ENCODE data around the gene DLGAP1. TPM values are rescaled to one million over a fixed set of nuclear protein-coding genes. Genes with fewer than 3 reads are reported as not detected.

The DLGAP1 gene
- total and polyA plus RNA-seq, 2 experiments from 2014 or later, result 17.0 to 48.5 TPM

DNA sequence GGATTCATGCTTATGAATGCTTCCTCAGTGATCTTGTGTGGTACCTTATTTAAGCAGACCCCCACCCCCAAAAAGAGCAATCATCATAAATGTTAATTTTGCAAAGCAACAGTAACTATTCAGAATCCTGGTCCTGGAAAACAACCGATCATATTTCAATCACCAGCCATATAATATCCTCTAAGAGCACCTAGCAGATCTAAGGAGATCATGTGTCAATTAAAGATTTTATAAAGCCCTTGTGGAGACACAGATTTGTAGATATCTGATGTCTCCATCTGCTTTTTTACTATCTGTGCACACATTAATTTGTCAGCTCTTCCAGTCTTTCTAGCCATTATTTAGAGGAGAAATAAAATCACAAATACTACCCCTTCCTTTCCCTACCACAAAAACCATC lies 581.4 kb downstream of the DLGAP1 start:
- H3K36me3 ChIP-seq (ENCODE audit: insufficient read depth), result no peaks in the 10 kb centered on the region
- H3K4me3 ChIP-seq, result no peak overlapping the region
- Mint-ChIP-seq H3K27ac (peak overlapping the region; percentile 30), H3K36me3 (ENCODE audit: low read depth) (peaks cover 4% of the 10 kb centered on the region; the same call in 1 of the 3 replicates), H3K4me1 (peaks cover 26% of the 10 kb centered on the region), H3K4me3 (peak overlapping the region; percentile 39), H3K27me3 (ENCODE audit: insufficient read depth, low read depth, poor library complexity) (no peaks in the 10 kb centered on the region), H3K9me3 (no peaks in the 10 kb centered on the region)
- no peak overlapping the region for H3K27ac ChIP-seq (ENCODE audit: low read depth)
- TF ChIP-seq ZNF331 (CRISPR knock-in tag; IDR thresholded peaks at IDR 0.05; ENCODE audit: low read depth) (no peak), EZH2phosphoT487 (IDR thresholded peaks at IDR 0.05; ENCODE audit: unreplicated experiment) (no peak), POLR2AphosphoS5 (IDR thresholded peaks at IDR 0.05; ENCODE audit: low read depth) (no peak), EZH2 (IDR thresholded peaks at IDR 0.05; ENCODE audit: low read depth, unreplicated experiment) (no peak), NANOG (IDR thresholded peaks at IDR 0.05; ENCODE audit: borderline replicate concordance) (no peak), STAT1 (IDR thresholded peaks at IDR 0.05; ENCODE audit: unreplicated experiment) (no peak), CREB1 (CRISPR knock-in tag; IDR thresholded peaks at IDR 0.05; ENCODE audit: low read depth) (no peak), JUNB (IDR thresholded peaks at IDR 0.05; ENCODE audit: unreplicated experiment) (no peak), ZNF114 (CRISPR knock-in tag; IDR thresholded peaks at IDR 0.05) (no peak)
- TF ChIP-seq, protein P1, sequence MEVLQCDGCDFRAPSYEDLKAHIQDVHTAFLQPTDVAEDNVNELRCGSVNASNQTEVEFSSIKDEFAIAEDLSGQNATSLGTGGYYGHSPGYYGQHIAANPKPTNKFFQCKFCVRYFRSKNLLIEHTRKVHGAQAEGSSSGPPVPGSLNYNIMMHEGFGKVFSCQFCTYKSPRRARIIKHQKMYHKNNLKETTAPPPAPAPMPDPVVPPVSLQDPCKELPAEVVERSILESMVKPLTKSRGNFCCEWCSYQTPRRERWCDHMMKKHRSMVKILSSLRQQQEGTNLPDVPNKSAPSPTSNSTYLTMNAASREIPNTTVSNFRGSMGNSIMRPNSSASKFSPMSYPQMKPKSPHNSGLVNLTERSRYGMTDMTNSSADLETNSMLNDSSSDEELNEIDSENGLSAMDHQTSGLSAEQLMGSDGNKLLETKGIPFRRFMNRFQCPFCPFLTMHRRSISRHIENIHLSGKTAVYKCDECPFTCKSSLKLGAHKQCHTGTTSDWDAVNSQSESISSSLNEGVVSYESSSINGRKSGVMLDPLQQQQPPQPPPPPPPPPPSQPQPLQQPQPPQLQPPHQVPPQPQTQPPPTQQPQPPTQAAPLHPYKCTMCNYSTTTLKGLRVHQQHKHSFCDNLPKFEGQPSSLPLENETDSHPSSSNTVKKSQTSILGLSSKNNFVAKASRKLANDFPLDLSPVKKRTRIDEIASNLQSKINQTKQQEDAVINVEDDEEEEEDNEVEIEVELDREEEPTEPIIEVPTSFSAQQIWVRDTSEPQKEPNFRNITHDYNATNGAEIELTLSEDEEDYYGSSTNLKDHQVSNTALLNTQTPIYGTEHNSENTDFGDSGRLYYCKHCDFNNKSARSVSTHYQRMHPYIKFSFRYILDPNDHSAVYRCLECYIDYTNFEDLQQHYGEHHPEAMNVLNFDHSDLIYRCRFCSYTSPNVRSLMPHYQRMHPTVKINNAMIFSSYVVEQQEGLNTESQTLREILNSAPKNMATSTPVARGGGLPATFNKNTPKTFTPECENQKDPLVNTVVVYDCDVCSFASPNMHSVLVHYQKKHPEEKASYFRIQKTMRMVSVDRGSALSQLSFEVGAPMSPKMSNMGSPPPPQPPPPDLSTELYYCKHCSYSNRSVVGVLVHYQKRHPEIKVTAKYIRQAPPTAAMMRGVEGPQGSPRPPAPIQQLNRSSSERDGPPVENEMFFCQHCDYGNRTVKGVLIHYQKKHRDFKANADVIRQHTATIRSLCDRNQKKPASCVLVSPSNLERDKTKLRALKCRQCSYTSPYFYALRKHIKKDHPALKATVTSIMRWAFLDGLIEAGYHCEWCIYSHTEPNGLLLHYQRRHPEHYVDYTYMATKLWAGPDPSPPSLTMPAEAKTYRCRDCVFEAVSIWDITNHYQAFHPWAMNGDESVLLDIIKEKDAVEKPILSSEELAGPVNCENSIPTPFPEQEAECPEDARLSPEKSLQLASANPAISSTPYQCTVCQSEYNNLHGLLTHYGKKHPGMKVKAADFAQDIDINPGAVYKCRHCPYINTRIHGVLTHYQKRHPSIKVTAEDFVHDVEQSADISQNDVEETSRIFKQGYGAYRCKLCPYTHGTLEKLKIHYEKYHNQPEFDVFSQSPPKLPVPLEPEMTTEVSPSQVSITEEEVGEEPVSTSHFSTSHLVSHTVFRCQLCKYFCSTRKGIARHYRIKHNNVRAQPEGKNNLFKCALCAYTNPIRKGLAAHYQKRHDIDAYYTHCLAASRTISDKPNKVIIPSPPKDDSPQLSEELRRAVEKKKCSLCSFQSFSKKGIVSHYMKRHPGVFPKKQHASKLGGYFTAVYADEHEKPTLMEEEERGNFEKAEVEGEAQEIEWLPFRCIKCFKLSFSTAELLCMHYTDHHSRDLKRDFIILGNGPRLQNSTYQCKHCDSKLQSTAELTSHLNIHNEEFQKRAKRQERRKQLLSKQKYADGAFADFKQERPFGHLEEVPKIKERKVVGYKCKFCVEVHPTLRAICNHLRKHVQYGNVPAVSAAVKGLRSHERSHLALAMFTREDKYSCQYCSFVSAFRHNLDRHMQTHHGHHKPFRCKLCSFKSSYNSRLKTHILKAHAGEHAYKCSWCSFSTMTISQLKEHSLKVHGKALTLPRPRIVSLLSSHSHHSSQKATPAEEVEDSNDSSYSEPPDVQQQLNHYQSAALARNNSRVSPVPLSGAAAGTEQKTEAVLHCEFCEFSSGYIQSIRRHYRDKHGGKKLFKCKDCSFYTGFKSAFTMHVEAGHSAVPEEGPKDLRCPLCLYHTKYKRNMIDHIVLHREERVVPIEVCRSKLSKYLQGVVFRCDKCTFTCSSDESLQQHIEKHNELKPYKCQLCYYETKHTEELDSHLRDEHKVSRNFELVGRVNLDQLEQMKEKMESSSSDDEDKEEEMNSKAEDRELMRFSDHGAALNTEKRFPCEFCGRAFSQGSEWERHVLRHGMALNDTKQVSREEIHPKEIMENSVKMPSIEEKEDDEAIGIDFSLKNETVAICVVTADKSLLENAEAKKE (CRISPR knock-in tag; IDR thresholded peaks at IDR 0.05), result no peak
- TF ChIP-seq, protein P2, sequence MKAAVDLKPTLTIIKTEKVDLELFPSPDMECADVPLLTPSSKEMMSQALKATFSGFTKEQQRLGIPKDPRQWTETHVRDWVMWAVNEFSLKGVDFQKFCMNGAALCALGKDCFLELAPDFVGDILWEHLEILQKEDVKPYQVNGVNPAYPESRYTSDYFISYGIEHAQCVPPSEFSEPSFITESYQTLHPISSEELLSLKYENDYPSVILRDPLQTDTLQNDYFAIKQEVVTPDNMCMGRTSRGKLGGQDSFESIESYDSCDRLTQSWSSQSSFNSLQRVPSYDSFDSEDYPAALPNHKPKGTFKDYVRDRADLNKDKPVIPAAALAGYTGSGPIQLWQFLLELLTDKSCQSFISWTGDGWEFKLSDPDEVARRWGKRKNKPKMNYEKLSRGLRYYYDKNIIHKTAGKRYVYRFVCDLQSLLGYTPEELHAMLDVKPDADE (IDR thresholded peaks at IDR 0.05), result no peak
- TF ChIP-seq, protein P3, sequence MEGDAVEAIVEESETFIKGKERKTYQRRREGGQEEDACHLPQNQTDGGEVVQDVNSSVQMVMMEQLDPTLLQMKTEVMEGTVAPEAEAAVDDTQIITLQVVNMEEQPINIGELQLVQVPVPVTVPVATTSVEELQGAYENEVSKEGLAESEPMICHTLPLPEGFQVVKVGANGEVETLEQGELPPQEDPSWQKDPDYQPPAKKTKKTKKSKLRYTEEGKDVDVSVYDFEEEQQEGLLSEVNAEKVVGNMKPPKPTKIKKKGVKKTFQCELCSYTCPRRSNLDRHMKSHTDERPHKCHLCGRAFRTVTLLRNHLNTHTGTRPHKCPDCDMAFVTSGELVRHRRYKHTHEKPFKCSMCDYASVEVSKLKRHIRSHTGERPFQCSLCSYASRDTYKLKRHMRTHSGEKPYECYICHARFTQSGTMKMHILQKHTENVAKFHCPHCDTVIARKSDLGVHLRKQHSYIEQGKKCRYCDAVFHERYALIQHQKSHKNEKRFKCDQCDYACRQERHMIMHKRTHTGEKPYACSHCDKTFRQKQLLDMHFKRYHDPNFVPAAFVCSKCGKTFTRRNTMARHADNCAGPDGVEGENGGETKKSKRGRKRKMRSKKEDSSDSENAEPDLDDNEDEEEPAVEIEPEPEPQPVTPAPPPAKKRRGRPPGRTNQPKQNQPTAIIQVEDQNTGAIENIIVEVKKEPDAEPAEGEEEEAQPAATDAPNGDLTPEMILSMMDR (conservative IDR thresholded peaks at IDR 0.05; ENCODE audit: low read depth in 2 of 2), result no peak
- TF ChIP-seq, protein P4, sequence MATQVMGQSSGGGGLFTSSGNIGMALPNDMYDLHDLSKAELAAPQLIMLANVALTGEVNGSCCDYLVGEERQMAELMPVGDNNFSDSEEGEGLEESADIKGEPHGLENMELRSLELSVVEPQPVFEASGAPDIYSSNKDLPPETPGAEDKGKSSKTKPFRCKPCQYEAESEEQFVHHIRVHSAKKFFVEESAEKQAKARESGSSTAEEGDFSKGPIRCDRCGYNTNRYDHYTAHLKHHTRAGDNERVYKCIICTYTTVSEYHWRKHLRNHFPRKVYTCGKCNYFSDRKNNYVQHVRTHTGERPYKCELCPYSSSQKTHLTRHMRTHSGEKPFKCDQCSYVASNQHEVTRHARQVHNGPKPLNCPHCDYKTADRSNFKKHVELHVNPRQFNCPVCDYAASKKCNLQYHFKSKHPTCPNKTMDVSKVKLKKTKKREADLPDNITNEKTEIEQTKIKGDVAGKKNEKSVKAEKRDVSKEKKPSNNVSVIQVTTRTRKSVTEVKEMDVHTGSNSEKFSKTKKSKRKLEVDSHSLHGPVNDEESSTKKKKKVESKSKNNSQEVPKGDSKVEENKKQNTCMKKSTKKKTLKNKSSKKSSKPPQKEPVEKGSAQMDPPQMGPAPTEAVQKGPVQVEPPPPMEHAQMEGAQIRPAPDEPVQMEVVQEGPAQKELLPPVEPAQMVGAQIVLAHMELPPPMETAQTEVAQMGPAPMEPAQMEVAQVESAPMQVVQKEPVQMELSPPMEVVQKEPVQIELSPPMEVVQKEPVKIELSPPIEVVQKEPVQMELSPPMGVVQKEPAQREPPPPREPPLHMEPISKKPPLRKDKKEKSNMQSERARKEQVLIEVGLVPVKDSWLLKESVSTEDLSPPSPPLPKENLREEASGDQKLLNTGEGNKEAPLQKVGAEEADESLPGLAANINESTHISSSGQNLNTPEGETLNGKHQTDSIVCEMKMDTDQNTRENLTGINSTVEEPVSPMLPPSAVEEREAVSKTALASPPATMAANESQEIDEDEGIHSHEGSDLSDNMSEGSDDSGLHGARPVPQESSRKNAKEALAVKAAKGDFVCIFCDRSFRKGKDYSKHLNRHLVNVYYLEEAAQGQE (IDR thresholded peaks at IDR 0.05; ENCODE audit: unreplicated experiment), result no peak
- H3K9me2 ChIP-seq (ENCODE audit: insufficient read depth), result no peaks in the 10 kb centered on the region
- no peaks in the 10 kb centered on the region for H4K20me1 ChIP-seq (replicated peaks; ENCODE audit: insufficient read depth)
- H3K4me2 ChIP-seq, result peak overlapping the region; percentile 37; the same call in 1 of the 2 replicates
- no peak for ATAC-seq
- no peaks in the 10 kb centered on the region for H3F3A ChIP-seq (replicated peaks; ENCODE audit: low read depth)
- no peaks in the 10 kb centered on the region for H3K27me3 ChIP-seq (ENCODE audit: insufficient read depth)
- DNase-seq (ENCODE audit: low spot score), result no peak
- no peaks in the 10 kb centered on the region for H3K79me2 ChIP-seq (replicated peaks; ENCODE audit: insufficient read depth)
- no peak overlapping the region for H2AFZ ChIP-seq
- H3K4me1 ChIP-seq (ENCODE audit: insufficient read depth), result peaks cover 13% of the 10 kb centered on the region; the same call in 1 of the 2 replicates

All from GM23338 (cell line).